Muscle layer of duodenum (tissue), 2 donors: ENCODE measurements around the gene HSPB7.
"Not testable (repeated sequence)": the region's sequence is repeated elsewhere in the genome, so short reads cannot be mapped to it uniquely, and the experiment has no call there.

Source experiments
- H3K27ac ChIP-seq: one replicate; pipeline ENCODE4 v1.7.0; 2013; ENCODE audit warnings: mild to moderate bottlenecking, low read length
- H3K27me3 ChIP-seq: one replicate; pipeline ENCODE4 v1.7.0; 2013; ENCODE audit warnings: low read depth, mild to moderate bottlenecking, control low read depth, low read length
- H3K36me3 ChIP-seq, 2 donors: one replicate each; pipeline ENCODE4 v1.7.0; 2013; ENCODE audit warnings: low read length in 2 of 2, control low read depth in 1 of 2, mild to moderate bottlenecking in 1 of 2; ENCODE audit not compliant: insufficient read depth in 2 of 2, control insufficient read depth in 1 of 2
- H3K4me1 ChIP-seq, 2 donors: one replicate each; pipeline ENCODE4 v1.7.0; 2013; ENCODE audit warnings: low read length in 2 of 2, mild to moderate bottlenecking in 2 of 2, control low read depth in 1 of 2, moderate library complexity in 1 of 2; ENCODE audit not compliant: insufficient read depth in 2 of 2, control insufficient read depth in 1 of 2
- H3K4me3 ChIP-seq, 2 donors: one replicate each; pipeline ENCODE4 v1.7.0; 2013; ENCODE audit warnings: low read length in 2 of 2, low read depth in 1 of 2, mild to moderate bottlenecking in 1 of 2
- H3K9me3 ChIP-seq, 2 donors: one replicate each; pipeline ENCODE4 v1.7.0; 2013; ENCODE audit warnings: low read length in 2 of 2, control low read depth in 1 of 2, mild to moderate bottlenecking in 1 of 2; ENCODE audit not compliant: control insufficient read depth in 1 of 2
- donor health status: healthy.

Gene HSPB7

DNA sequence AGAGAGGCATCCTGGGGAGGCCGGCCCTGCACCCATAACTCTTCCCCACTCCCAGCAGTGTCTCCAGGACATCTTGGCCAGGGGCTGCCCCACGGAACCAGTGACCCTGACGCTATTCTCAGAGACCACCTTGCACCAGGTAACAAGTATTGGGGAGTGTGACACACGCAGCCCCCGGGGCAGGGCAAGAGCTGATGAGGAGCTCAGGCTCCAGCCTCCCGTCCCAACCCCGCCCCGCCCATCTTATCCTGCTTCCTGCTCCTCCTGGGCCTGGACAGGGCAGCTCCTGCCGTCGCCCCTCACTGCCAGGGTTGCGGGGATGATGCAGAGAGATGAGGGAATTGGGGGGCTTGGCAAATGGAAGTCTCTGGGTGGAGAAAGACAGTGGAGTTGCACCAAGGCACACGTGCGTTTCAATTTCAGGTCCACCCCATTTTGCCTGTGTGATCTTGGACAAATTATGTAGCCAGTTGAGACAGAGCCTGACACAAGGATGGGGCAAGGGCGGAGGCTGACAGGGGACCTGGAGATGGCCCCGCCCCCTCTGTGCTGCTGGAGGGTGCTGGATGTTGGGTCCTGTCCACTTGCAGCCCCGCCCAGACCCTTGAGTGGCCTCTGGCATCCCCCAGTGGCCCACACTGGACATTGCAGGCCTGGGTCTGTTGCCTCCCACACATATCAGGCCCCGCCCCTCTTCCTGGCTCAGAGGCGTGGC is 14.7 kb upstream of the HSPB7 start:
- H3K4me3 ChIP-seq = no peak overlapping the region
- no peaks in the 10 kb centered on the region for H3K9me3 ChIP-seq
- no peaks in the 10 kb centered on the region for H3K27me3 ChIP-seq
- peaks cover 0 to 7% of the 10 kb centered on the region in 2 donors for H3K4me1 ChIP-seq
- no peaks in the 10 kb centered on the region for H3K36me3 ChIP-seq
- no peak overlapping the region for H3K27ac ChIP-seq

- H3K9me3 ChIP-seq = no peaks in the 10 kb centered on the region
- H3K36me3 ChIP-seq = no peaks in the 10 kb centered on the region
- H3K27me3 ChIP-seq = no peaks in the 10 kb centered on the region
- no peak overlapping the region for H3K4me3 ChIP-seq
- H3K27ac ChIP-seq = no peak overlapping the region
- H3K4me1 ChIP-seq = peaks cover 0 to 14% of the 10 kb centered on the region in 2 donors
Measured at GRCh38 chr1:16031551-16031950, 13.7 kb upstream of the HSPB7 start.

- Histone ChIP-seq H3K36me3 (no peaks in the 10 kb centered on the region), H3K4me3 (no peak overlapping the region), H3K9me3 (no peaks in the 10 kb centered on the region), H3K27ac (no peak overlapping the region), H3K27me3 (no peaks in the 10 kb centered on the region), H3K4me1 (peaks cover 0 to 14% of the 10 kb centered on the region in 2 donors)
Measured at GRCh38 chr1:16029288-16029687, 11.4 kb upstream of the HSPB7 start.

GRCh38 chr1:16029003-16029268 is 11.1 kb upstream of the HSPB7 start:
- H3K27me3 ChIP-seq, H3K4me3 ChIP-seq, H3K9me3 ChIP-seq, H3K36me3 ChIP-seq, H3K27ac ChIP-seq: not testable (repeated sequence)
- peaks cover 0 to 14% of the 10 kb centered on the region in 2 donors for H3K4me1 ChIP-seq

DNA sequence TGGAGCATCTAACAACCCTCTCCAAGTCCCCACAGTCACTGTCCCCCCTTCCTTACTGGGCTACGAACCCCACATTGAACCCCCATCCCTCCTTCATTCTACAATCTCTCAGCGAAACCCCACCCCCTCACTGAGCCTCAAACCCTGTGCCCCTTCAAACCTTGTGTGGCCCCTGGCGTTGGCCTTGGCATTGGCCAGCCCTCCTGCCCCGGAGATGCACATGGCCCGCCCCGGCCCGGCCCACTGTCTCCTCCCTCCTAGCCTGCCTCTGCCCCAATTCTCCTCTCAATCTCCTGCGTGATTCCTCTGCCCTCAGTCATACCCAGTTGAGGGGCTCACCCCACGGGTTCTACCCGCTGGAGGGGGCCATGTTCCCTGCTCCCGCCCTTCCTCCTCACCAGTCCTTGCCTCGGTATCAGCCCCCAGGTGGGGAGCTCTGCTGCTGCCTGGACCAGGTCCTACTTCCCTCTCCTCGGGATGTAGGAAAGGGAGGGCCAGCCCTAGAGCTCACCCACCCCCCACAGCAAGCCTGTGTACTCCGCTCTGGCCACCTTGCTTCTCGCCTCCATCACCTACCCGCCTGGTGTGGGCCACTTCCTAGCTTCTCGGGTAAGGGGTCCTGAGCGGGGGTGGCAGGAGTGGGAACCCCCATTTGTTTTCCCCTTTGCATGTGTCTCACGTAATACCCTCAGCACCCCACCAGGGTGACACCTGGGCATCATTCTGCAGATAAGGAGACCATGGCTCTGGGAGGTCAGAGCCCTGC is 10.6 kb upstream of the HSPB7 start:
- no peak overlapping the region for H3K4me3 ChIP-seq
- no peaks in the 10 kb centered on the region for H3K9me3 ChIP-seq
- no peak overlapping the region for H3K27ac ChIP-seq
- no peaks in the 10 kb centered on the region for H3K36me3 ChIP-seq
- peaks cover 0 to 14% of the 10 kb centered on the region in 2 donors for H3K4me1 ChIP-seq
- no peaks in the 10 kb centered on the region for H3K27me3 ChIP-seq

- Histone ChIP-seq H3K4me3 (peak overlapping the region in 1 of 2 donors; percentile 33), H3K4me1 (peaks cover 0 to 10% of the 10 kb centered on the region in 2 donors), H3K27ac (no peak overlapping the region), H3K36me3 (no peaks in the 10 kb centered on the region), H3K9me3 (no peaks in the 10 kb centered on the region), H3K27me3 (no peaks in the 10 kb centered on the region)
Measured at GRCh38 chr1:16026723-16027484, 9.1 kb upstream of the HSPB7 start.

GRCh38 chr1:16026302-16026701 is 8.5 kb upstream of the HSPB7 start:
- not testable (repeated sequence) for H3K27ac ChIP-seq, H3K9me3 ChIP-seq, H3K27me3 ChIP-seq, H3K36me3 ChIP-seq
- H3K4me1 ChIP-seq = peaks cover 0 to 14% of the 10 kb centered on the region in 2 donors
- H3K4me3 ChIP-seq = peak overlapping the region in 1 of 2 donors; percentile 33

- Histone ChIP-seq H3K36me3 (no peaks in the 10 kb centered on the region), H3K4me3 (no peak overlapping the region), H3K9me3 (no peaks in the 10 kb centered on the region), H3K27ac (no peak overlapping the region), H3K27me3 (no peaks in the 10 kb centered on the region), H3K4me1 (peaks cover 0 to 37% of the 10 kb centered on the region in 2 donors)
Measured at GRCh38 chr1:16023050-16023653, 5.3 kb upstream of the HSPB7 start.

GRCh38 chr1:16022393-16022792 is 4.5 kb upstream of the HSPB7 start:
- Histone ChIP-seq H3K4me1 (peaks cover 0 to 39% of the 10 kb centered on the region in 2 donors), H3K27me3 (no peaks in the 10 kb centered on the region), H3K4me3 (no peak overlapping the region), H3K36me3 (no peaks in the 10 kb centered on the region), H3K9me3 (no peaks in the 10 kb centered on the region), H3K27ac (no peak overlapping the region)

DNA sequence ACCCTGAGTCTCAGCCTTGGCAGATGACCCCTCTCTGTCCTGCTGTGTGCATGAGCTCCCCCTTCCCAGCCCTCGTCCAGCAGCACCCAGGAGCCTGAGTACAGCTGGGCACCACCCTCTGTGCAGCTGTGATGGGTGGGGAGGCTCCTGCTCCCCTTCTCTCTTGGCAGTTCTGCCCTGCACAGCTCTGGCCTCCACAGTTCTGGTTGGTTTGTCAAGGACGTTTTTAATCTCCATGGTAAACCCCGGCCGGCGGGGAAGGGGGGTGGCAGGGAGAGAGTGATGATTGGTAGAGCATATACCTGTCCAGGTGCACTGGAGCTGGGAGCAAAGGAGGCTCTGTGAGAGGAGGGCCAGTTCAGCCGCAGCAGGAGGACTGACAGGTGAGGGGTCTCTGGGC is 3.8 kb upstream of the HSPB7 start, which contains the start of gene CLCNKA:
TSS of gene CLCNKA (plus strand) at position 356 of the 400 bp plus-strand sequence. CDS start 584 bp downstream, outside the sequence.
- H3K27me3 ChIP-seq = no peaks in the 10 kb centered on the region

GRCh38 chr1:16020878-16021277 is 3.0 kb upstream of the HSPB7 start:
- not testable (repeated sequence) for H3K36me3 ChIP-seq, H3K4me3 ChIP-seq, H3K27ac ChIP-seq, H3K9me3 ChIP-seq, H3K27me3 ChIP-seq
- H3K4me1 ChIP-seq = peaks cover 0 to 37% of the 10 kb centered on the region in 2 donors

More for the DNA sequence above, 3.8 kb upstream of the HSPB7 start, which contains the start of gene CLCNKA:
- Histone ChIP-seq H3K4me3 (no peak within 1 kb of the TSS), H3K9me3 (no peaks in the 10 kb centered on the region), H3K36me3 (no peaks in the 10 kb centered on the region), H3K27ac (no peak within 1 kb of the TSS), H3K4me1 (peaks cover 0 to 35% of the 10 kb centered on the region in 2 donors)
